Astrocyte (in vitro differentiated cells and primary cell): ENCODE measurements around the gene BSG. TPM values are rescaled to one million over a fixed set of nuclear protein-coding genes. Genes with fewer than 3 reads are reported as not detected.

Source experiments
- DNase-seq: peaks from one replicate; pipeline ENCODE4 v3.0.0-alpha.2; 2010; ENCODE audit warnings: low read depth
- FAIRE-seq: peaks from 2 replicates; lab custom pipeline; 2011; peaks lifted over from hg19 to GRCh38; lab: Jason Lieb, UNC
- H2AFZ ChIP-seq: 2 replicates; pipeline ENCODE4 v1.6.0; 2012; ENCODE audit warnings: low read depth, low read length, inconsistent platforms
- H3K27ac ChIP-seq: 2 replicates; pipeline ENCODE4 v1.5.1; 2011; ENCODE audit warnings: low read depth, low read length, inconsistent platforms
- H3K27me3 ChIP-seq: 2 replicates; pipeline ENCODE4 v1.6.0; 2011; ENCODE audit warnings: low read length, inconsistent platforms; ENCODE audit not compliant: insufficient read depth
- H3K36me3 ChIP-seq: 2 replicates; pipeline ENCODE4 v1.5.1; 2011; ENCODE audit warnings: low read length, inconsistent platforms; ENCODE audit not compliant: insufficient read depth
- H3K4me1 ChIP-seq: 2 replicates; pipeline ENCODE4 v1.5.1; 2011; ENCODE audit warnings: low read length, inconsistent platforms; ENCODE audit not compliant: insufficient read depth
- H3K4me2 ChIP-seq: 2 replicates; pipeline ENCODE4 v1.6.0; 2012; ENCODE audit warnings: low read length, inconsistent platforms
- H3K4me3 ChIP-seq: 2 replicates; pipeline ENCODE4 v1.5.1; 2011; ENCODE audit warnings: low read depth, mild to moderate bottlenecking, low read length, inconsistent platforms; ENCODE audit not compliant: insufficient read depth
- H3K79me2 ChIP-seq: 2 replicates; pipeline ENCODE4 v1.6.0; 2012; ENCODE audit warnings: mild to moderate bottlenecking, low read length, inconsistent platforms; ENCODE audit not compliant: insufficient read depth
- H3K9ac ChIP-seq: 2 replicates; pipeline ENCODE4 v1.6.0; 2012; ENCODE audit warnings: mild to moderate bottlenecking, low read length, inconsistent platforms
- H3K9me3 ChIP-seq: 2 replicates; pipeline ENCODE4 v1.5.1; 2012; ENCODE audit warnings: low read depth, mild to moderate bottlenecking, low read length, inconsistent platforms; ENCODE audit not compliant: insufficient read depth
- H4K20me1 ChIP-seq: 2 replicates; pipeline ENCODE4 v1.6.0; 2012; ENCODE audit warnings: low read length, inconsistent platforms; ENCODE audit not compliant: insufficient read depth
- H3K27ac Mint-ChIP-seq: one replicate; pipeline ENCODE4 v1.8.0; 2021; ENCODE audit warnings: mild to moderate bottlenecking, mixed read lengths; ENCODE audit not compliant: unreplicated experiment
- H3K27me3 Mint-ChIP-seq: one replicate; pipeline ENCODE4 v1.8.0; 2021; ENCODE audit warnings: low read depth, mixed read lengths; ENCODE audit not compliant: unreplicated experiment
- H3K36me3 Mint-ChIP-seq: one replicate; pipeline ENCODE4 v1.8.0; 2021; ENCODE audit warnings: low read depth, mixed read lengths; ENCODE audit not compliant: unreplicated experiment
- H3K4me1 Mint-ChIP-seq: one replicate; pipeline ENCODE4 v1.8.0; 2021; ENCODE audit warnings: low read depth, mixed read lengths; ENCODE audit not compliant: unreplicated experiment
- H3K4me3 Mint-ChIP-seq: one replicate; pipeline ENCODE4 v1.8.0; 2021; ENCODE audit warnings: mild to moderate bottlenecking, moderate library complexity, mixed read lengths; ENCODE audit not compliant: unreplicated experiment
- H3K9me3 Mint-ChIP-seq: one replicate; pipeline ENCODE4 v1.8.0; 2021; ENCODE audit warnings: mild to moderate bottlenecking, mixed read lengths; ENCODE audit not compliant: unreplicated experiment
- CTCF ChIP-seq: IDR thresholded peaks from 2 replicates; pipeline ENCODE4 v1.5.1; 2011; ENCODE audit warnings: low read depth, mild to moderate bottlenecking, inconsistent platforms, low read length, moderate library complexity; ENCODE audit not compliant: insufficient read depth
- EZH2 ChIP-seq: IDR thresholded peaks from 2 replicates; pipeline ENCODE4 v1.6.1; 2012; ENCODE audit warnings: mild to moderate bottlenecking, low read length, inconsistent platforms; ENCODE audit not compliant: insufficient read depth
- total RNA-seq: library from RNA; stranded (reverse); gene quantifications from 2 replicates; pipeline ENCODE4 v1.2.1, GENCODE V29; 2021

Gene BSG
- total RNA-seq, 1 donor from 2014 or later = 807 TPM

GRCh38 chr19:632579-633067, 60.2 kb downstream of the BSG start:
- Histone ChIP-seq H3K9me3 (no peaks in the 10 kb centered on the region), H3K27me3 (no peaks in the 10 kb centered on the region), H3K4me1 (peaks cover 17% of the 10 kb centered on the region), H3K4me3 (peak overlapping the region; percentile 98), H3K79me2 (peaks cover 57% of the 10 kb centered on the region), H3K9ac (peak overlapping the region; percentile 90), H4K20me1 (peaks cover 3% of the 10 kb centered on the region), H2AFZ (peak overlapping the region; percentile 76), H3K36me3 (no peaks in the 10 kb centered on the region), H3K4me2 (peak overlapping the region; percentile 100), H3K27ac (peak overlapping the region; percentile 85)
- H3K36me3 Mint-ChIP-seq = peaks cover 2% of the 10 kb centered on the region
- H3K4me3 Mint-ChIP-seq = peak overlapping the region; percentile 94
- peaks cover 2% of the 10 kb centered on the region for H3K27me3 Mint-ChIP-seq
- peaks cover 3% of the 10 kb centered on the region for H3K4me1 Mint-ChIP-seq
- FAIRE-seq (no peak), DNase-seq (peak; percentile 41)
- H3K27ac Mint-ChIP-seq = peak overlapping the region; percentile 82
- TF ChIP-seq EZH2 (no peak), CTCF (no peak)
- no peaks in the 10 kb centered on the region for H3K9me3 Mint-ChIP-seq

Other genes with a start within 250 kb of the BSG start
- gene MIER2, start 227.8 kb upstream of the BSG start, total RNA-seq = 43.5 and 55.8 TPM in 2 replicates
- 2.9 and 3.4 TPM in 2 replicates for gene C2CD4C, start 163.4 kb upstream of the BSG start, total RNA-seq
- gene SHC2, start 111.6 kb upstream of the BSG start, total RNA-seq = 27.5 and 29.7 TPM in 2 replicates
- gene MADCAM1, start 76.1 kb upstream of the BSG start, total RNA-seq = 0.57 and 0.60 TPM in 2 replicates
- gene TPGS1, start 65.1 kb upstream of the BSG start, total RNA-seq = 17.9 and 20.4 TPM in 2 replicates
- 190 and 192 TPM in 2 replicates for gene CDC34, start 40.8 kb upstream of the BSG start, total RNA-seq
- gene GZMM, start 28.5 kb upstream of the BSG start, total RNA-seq = 0.70 and 0.75 TPM in 2 replicates
- 4.8 and 5.5 TPM in 2 replicates for gene HCN2, start 17.3 kb downstream of the BSG start, total RNA-seq
- 43.4 and 45.3 TPM in 2 replicates for gene POLRMT, start 60.9 kb downstream of the BSG start, total RNA-seq
- 0.25 TPM in 1 of 2 replicates, not detected in the other for gene FGF22, start 67.3 kb downstream of the BSG start, total RNA-seq
- gene RNF126, start 90.6 kb downstream of the BSG start, total RNA-seq = 58.3 and 58.5 TPM in 2 replicates
- gene FSTL3, start 103.8 kb downstream of the BSG start, total RNA-seq = 72.0 and 78.8 TPM in 2 replicates
- not detected in 2 replicates for gene PRSS57, start 122.9 kb downstream of the BSG start, total RNA-seq
- gene PALM, start 136.3 kb downstream of the BSG start, total RNA-seq = 60.0 and 67.3 TPM in 2 replicates
- 0.36 and 0.43 TPM in 2 replicates for gene MISP, start 178.5 kb downstream of the BSG start, total RNA-seq
- 366 and 386 TPM in 2 replicates for gene PTBP1, start 224.9 kb downstream of the BSG start, total RNA-seq
- gene PLPPR3, start 249.4 kb downstream of the BSG start, total RNA-seq = 29.2 and 36.5 TPM in 2 replicates